ENCODE results near the gene JAKMIP2.

DNA sequence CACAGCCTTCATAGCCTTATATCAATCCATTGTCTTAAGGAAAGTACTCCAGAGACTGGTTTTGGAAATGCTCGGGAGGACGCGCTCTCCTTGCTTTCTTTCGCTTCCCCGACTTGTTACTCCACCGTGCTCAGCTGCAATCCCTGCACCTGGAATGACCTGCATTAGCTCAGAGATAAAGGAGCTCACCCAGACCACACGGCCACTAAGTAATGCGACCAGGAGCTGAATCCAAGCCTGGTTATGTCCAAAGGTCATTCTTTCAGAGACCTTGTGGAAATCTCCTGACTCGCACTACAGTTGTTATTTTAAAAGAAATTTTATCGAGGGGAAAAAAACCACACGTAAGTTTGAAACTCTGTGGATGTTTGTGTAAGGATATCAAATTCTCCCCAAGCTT is 137.3 kb downstream of the JAKMIP2 start:
- no peak for TF ChIP-seq EZH2 (IDR thresholded peaks at IDR 0.05; ENCODE audit: insufficient read depth, poor library complexity, severe bottlenecking)
- TF ChIP-seq EZH2phosphoT487 (IDR thresholded peaks at IDR 0.05; ENCODE audit: insufficient read depth, low read depth): no peak

Data from GM23248 (cell line).